Natural killer cell treated with Interleukin-12 subunit alpha and Interleukin-12 subunit beta and Interleukin-15 and Interleukin-18, amount 100 ng/mL, for 72 hours (primary cell): Measurements from ENCODE around the gene COMMD6. TPM values are rescaled to one million over a fixed set of nuclear protein-coding genes. Genes with fewer than 3 reads are reported as not detected.

ENCODE experiments used
- ATAC-seq, 2 donors: fragments of 150-1000 bp; cut with Tn5 transposase in 1 of 2; sonication (Bioruptor Pico), chemical (Tn5 transposase) in 1 of 2; 2 replicates each; pipeline ENCODE4 v1.10.0; 2021
- DNase-seq: peaks from one replicate; pipeline ENCODE4 v3.0.0; 2022; ENCODE audit warnings: low spot score
- H3K27ac Mint-ChIP-seq, 2 donors: 1 replicate in 1 of 2; 2 replicates in 1 of 2; pipeline ENCODE4 v1.8.0; 2022; ENCODE audit warnings: mixed read lengths in 2 of 2, mild to moderate bottlenecking in 1 of 2, moderate library complexity in 1 of 2
- H3K27me3 Mint-ChIP-seq, 2 donors: 1 replicate in 1 of 2; 2 replicates in 1 of 2; pipeline ENCODE4 v1.8.0; 2022; ENCODE audit warnings: mixed read lengths in 2 of 2
- H3K36me3 Mint-ChIP-seq: one replicate; pipeline ENCODE4 v1.8.0; 2022; ENCODE audit warnings: mixed read lengths
- H3K4me1 Mint-ChIP-seq, 2 donors: 1 replicate in 1 of 2; 2 replicates in 1 of 2; pipeline ENCODE4 v1.8.0; 2022; ENCODE audit warnings: low read depth in 2 of 2, mixed read lengths in 2 of 2, mild to moderate bottlenecking in 1 of 2
- H3K4me3 Mint-ChIP-seq: one replicate; pipeline ENCODE4 v1.8.0; 2022; ENCODE audit warnings: mixed read lengths
- H3K9me3 Mint-ChIP-seq: 2 replicates; pipeline ENCODE4 v1.8.0; 2022; ENCODE audit warnings: mixed read lengths
- total RNA-seq, 2 donors: library from RNA; stranded (reverse); gene quantifications; one replicate each; pipeline ENCODE4 v1.2.3, GENCODE V29; 2022

COMMD6 gene
- total RNA-seq, 2 donors from 2014 or later: 65.4 to 89.6 TPM

DNA sequence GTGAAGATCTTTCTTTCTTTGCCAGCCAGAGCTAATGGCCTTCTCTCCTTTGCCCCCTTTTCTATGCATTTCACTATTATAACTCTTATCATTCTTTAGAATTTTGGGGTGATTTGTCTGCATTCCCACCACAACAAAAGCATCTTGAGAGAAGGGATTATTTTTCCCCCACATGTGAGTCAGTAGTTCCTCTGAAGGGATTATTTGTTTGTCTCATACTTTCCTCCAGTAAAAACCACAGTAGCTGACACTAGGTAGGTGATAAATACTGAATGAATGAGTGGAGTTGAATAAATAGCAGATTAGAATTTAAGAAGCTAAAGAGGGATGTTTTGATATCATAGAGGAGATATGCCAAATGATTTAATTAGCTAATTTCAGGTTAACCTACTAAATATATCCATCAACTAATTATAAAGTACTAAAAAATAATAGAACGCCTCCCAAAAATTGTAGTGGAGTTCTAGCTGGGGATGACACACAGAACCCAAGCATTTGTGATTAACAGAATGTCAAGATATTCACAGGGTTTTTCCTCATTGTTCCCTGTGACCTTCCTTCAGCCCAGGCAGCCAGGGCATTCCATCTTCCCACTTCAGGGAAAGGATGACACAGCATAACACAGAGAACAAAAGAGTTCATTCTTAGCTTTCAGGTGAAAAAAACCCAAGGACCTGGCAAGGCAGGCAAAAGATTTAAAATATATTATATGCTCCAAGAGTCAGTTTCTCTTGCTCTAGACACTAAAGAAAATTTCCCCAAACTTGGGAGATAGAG is 52.2 kb downstream of the COMMD6 start:
- Mint-ChIP-seq H3K27ac (peak overlapping the region; percentile 5 to 14), H3K4me1 (peaks cover 41 to 50% of the 10 kb centered on the region in 2 donors), H3K9me3 (no peaks in the 10 kb centered on the region), H3K27me3 (peaks cover 8 to 13% of the 10 kb centered on the region in 2 donors), H3K4me3 (peak overlapping the region; percentile 50), H3K36me3 (no peaks in the 10 kb centered on the region)
- DNase-seq: no peak
- ATAC-seq: no peak

DNA sequence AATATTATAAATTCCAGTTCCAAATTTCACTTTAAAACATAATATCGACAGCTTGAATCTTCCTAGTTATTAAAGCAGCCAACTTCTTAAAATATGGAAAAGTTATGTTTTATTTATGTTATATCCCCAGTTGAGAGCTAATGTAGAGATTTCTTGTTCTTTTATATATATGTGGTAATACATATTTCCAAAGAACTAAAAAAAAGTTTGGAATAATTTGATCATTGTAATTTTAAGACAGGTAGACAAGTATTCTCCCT is 54.9 kb downstream of the COMMD6 start:
- Mint-ChIP-seq H3K27me3 (peaks cover 19 to 37% of the 10 kb centered on the region in 2 donors), H3K9me3 (no peaks in the 10 kb centered on the region), H3K4me1 (peaks cover 32 to 34% of the 10 kb centered on the region in 2 donors), H3K27ac (peak overlapping the region; percentile 9 to 12), H3K4me3 (peak overlapping the region; percentile 93), H3K36me3 (no peaks in the 10 kb centered on the region)
- no peak for ATAC-seq
- no peak for DNase-seq

DNA sequence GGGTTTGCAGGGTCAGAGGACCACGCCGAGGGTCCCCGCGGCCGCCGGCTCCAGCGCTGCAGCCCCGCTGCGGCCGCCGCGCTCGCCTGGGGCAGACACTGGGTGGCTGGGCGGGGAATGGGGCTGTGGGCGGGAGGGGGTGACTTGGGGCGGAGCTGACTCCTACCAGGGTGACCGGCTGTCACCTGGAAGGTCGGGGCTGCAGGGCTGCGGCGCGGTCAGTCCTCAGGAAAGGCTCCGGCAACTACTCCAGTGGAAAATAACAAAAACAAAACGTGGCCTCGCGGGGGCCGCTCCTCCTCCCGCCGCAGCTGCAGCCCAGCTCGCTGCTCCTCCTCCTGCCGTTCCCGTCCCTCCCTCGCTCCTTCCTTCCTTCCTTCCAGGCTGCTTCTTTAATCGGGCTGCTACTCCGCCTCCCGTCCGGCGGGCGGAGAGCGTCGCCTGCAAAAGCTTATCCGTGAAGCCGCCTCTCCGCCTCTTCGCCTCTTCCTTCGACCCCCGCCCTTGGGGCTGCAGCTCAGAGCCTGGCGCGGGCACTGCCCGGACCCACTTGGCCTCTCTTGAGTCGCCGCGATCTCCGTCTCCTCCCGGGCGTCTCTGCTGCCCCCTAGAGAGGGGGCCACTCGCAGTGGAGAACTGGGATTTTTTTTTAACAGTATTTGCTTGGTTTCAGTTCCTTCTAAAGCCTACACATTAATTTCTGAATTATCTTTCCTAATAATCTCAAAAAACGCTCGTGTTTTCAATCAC is 55.4 kb downstream of the COMMD6 start, which contains the start of gene TBC1D4:
TBC1D4 (minus strand) TSS at position 100 of the 750 bp plus-strand sequence. CDS start 402 bp downstream, outside the sequence.
- Mint-ChIP-seq H3K9me3 (no peaks in the 10 kb centered on the region), H3K4me3 (peak within 1 kb of the TSS; percentile 93), H3K27ac (peak within 1 kb of the TSS; percentile 9 to 12), H3K27me3 (peaks cover 20 to 37% of the 10 kb centered on the region in 2 donors), H3K4me1 (peaks cover 30% of the 10 kb centered on the region in 2 donors), H3K36me3 (no peaks in the 10 kb centered on the region)
- ATAC-seq: peak; percentile 85 to 91
- DNase-seq: peak; percentile 84

DNA sequence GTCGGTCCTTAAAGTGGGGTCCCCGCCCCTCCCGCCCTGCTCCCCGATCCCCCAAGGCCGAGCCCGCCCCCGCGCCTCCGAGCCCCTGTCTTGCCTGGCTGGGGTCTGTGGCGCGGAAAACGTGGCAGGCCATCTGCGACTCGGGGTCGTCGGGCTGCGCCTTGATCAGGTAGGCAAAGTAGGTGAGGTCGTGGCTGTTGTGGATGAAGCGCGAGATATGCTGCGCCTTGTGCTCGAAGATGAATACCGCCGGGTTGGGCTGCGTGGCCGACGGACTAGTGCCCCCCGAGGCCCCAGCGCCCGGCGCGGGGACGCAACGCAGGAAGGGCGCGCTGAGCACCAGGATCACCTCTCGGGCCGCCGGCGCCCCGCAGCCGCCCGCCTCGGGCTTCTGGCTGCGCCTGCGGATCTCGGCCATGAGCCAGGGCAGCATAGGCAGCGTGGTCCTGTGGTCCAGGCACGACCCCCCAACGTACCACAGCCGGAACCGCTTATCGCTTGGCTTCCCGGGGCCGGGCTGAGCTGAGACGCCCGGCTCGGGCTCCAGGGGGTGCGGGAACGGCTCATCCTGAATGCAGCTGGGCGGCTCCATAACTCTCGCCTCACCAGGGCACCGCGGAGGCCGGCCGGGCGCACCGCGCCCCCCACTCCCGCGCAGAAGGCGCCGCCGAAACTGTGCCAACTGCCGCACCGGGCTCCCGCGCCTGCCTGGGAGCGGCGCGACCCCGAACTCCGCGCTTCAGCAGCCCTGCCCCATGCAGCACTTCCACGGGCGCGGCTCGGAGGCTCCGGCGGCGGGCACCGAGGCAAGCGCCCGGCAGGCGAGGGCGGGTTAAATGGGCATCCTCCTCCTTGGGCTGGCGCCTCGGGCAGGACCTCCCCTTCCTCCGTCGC is 56.2 kb downstream of the COMMD6 start:
- DNase-seq: no peak

GRCh38 chr13:75480671-75481175 is 56.9 kb downstream of the COMMD6 start:
- Mint-ChIP-seq H3K9me3 (no peaks in the 10 kb centered on the region), H3K4me1 (peaks cover 17 to 20% of the 10 kb centered on the region in 2 donors), H3K36me3 (no peaks in the 10 kb centered on the region), H3K27me3 (peaks cover 23 to 37% of the 10 kb centered on the region in 2 donors), H3K27ac (no peak overlapping the region), H3K4me3 (peak overlapping the region; percentile 93)
- DNase-seq (no peak), ATAC-seq (peak in 1 of 2 donors; percentile 11)

More for the DNA sequence above, 56.2 kb downstream of the COMMD6 start:
- peak; percentile 49 to 55 for ATAC-seq
- Mint-ChIP-seq H3K4me1 (peaks cover 24 to 26% of the 10 kb centered on the region in 2 donors), H3K9me3 (no peaks in the 10 kb centered on the region), H3K4me3 (peak overlapping the region; percentile 93), H3K36me3 (no peaks in the 10 kb centered on the region), H3K27ac (no peak overlapping the region), H3K27me3 (peaks cover 21 to 37% of the 10 kb centered on the region in 2 donors)

DNA sequence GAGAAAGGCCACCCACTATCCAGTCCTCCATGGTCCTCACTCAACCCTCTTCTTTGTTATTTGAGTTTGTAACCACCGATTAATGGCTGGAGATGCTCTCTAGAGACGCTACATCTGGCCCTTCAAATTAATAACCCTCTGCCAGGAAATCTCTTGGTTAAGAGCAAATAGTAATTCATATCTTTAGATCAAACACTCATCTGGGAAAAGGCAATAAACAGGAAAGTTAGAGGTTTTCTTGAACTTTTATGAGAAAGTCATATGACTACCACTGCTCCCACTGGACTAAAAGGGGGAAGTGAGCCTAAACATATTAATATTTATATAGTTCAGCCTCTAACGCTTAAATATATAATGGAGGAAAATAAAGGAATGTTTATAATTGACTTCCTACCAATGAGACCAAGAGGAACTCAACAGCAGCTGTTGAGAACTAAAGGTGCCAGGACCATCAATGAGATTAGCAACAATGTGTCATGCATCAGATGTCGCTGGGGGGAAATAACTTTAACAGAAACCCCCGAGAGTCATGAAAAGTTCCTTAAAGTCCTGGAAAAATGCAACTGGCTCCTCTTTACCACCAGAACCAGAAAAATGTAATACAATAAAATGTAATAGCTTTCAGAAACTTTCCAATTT is 58.4 kb downstream of the COMMD6 start:
- Mint-ChIP-seq H3K4me3 (peak overlapping the region; percentile 15), H3K9me3 (no peaks in the 10 kb centered on the region), H3K27ac (no peak overlapping the region), H3K27me3 (peaks cover 19 to 29% of the 10 kb centered on the region in 2 donors), H3K36me3 (no peaks in the 10 kb centered on the region), H3K4me1 (peaks cover 7 to 13% of the 10 kb centered on the region in 2 donors)
- DNase-seq: no peak
- no peak for ATAC-seq

DNA sequence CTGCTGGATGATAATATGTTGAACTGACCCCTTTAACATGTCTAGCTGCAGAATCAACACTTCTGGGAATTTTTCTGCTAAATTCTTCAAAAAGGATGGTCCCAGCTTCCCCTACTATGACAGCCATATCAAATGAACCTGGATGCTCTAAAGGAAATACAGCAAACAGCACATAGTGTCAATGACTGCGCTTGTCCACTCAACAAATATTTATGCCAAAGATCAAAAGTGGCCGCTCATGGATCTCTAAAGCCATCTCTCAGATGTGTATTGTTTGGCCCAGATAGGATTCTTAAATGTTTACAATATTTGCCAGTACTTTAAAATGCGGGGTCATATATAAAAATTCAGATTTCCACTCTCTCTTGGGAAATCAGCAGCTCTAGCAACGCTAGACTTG is 59.0 kb downstream of the COMMD6 start:
- Mint-ChIP-seq H3K36me3 (no peaks in the 10 kb centered on the region), H3K27ac (no peak overlapping the region), H3K4me1 (peaks cover 7 to 13% of the 10 kb centered on the region in 2 donors), H3K9me3 (no peaks in the 10 kb centered on the region), H3K27me3 (peaks cover 17 to 29% of the 10 kb centered on the region in 2 donors), H3K4me3 (no peak overlapping the region)
- DNase-seq (no peak), ATAC-seq (no peak)

Other genes with a start within 250 kb of the COMMD6 start
- 1 to 10 TPM; 2.9 to 7.2 TPM for gene TBC1D4, start 55.7 kb downstream of the COMMD6 start, total RNA-seq
- 10 to 100 TPM; 34.3 to 41.5 TPM for gene UCHL3, start 11.9 kb upstream of the COMMD6 start, total RNA-seq
- 1 to 10 TPM; 3.1 to 5.9 TPM for gene LMO7, start 98.5 kb upstream of the COMMD6 start, total RNA-seq